GM12878 (cell line): Measurements from ENCODE around the gene BIRC5. TPM values are rescaled to one million over a fixed set of nuclear protein-coding genes. Genes with fewer than 3 reads are reported as not detected.

Source experiments
- CREM ChIP-seq: IDR thresholded peaks from 2 replicates; pipeline ENCODE4 v1.6.1; 2014; ENCODE audit warnings: antibody characterized with exemption, low read depth
- E2F8 ChIP-seq: fragments of 450-650 bp; IDR thresholded peaks from 2 replicates; pipeline ENCODE4 v1.6.1; 2018; ENCODE audit warnings: mild to moderate bottlenecking, low read depth, moderate library complexity; ENCODE audit not compliant: partially characterized antibody
- FOS ChIP-seq: IDR thresholded peaks from 3 replicates; pipeline ENCODE4 v1.6.1; 2011; ENCODE audit warnings: borderline replicate concordance; ENCODE audit not compliant: insufficient read length; ENCODE audit errors: extremely low read depth
- HCFC1 ChIP-seq: fragments of 150-350 bp; IDR thresholded peaks from 2 replicates; pipeline ENCODE4 v1.6.1; 2014; ENCODE audit warnings: low read length
- LARP7 ChIP-seq: fragments of 450-650 bp; IDR thresholded peaks from 2 replicates; pipeline ENCODE4 v1.6.1; 2017; ENCODE audit warnings: mild to moderate bottlenecking
- MTA2 ChIP-seq: fragments of 450-650 bp; IDR thresholded peaks from 2 replicates; pipeline ENCODE4 v1.6.1; 2016; ENCODE audit warnings: low read depth, mild to moderate bottlenecking, moderate library complexity
- MYC ChIP-seq: IDR thresholded peaks from 2 replicates; pipeline ENCODE4 v1.6.1; 2011; ENCODE audit warnings: mild to moderate bottlenecking, low read length, moderate library complexity, inconsistent platforms; ENCODE audit not compliant: insufficient read depth, insufficient replicate concordance, insufficient read length, severe bottlenecking
- PML ChIP-seq: IDR thresholded peaks from 2 replicates; pipeline ENCODE4 v1.6.1; 2012; ENCODE audit warnings: low read length, inconsistent platforms
- RBBP5 ChIP-seq: fragments of 200-600 bp; sonication (generic); conservative IDR thresholded peaks from 2 replicates; pipeline ENCODE4 v1.6.1; 2016
- SIX5 ChIP-seq: IDR thresholded peaks from 2 replicates; pipeline ENCODE4 v1.6.1; 2011; ENCODE audit warnings: mild to moderate bottlenecking, low read depth, low read length, moderate library complexity; ENCODE audit not compliant: severe bottlenecking
- SMARCA5 ChIP-seq: fragments of 450-650 bp; IDR thresholded peaks from 2 replicates; pipeline ENCODE4 v1.6.1; 2017; ENCODE audit warnings: mild to moderate bottlenecking
- TBL1XR1 ChIP-seq: IDR thresholded peaks from 2 replicates; pipeline ENCODE4 v1.6.1; 2012; ENCODE audit warnings: low read depth, low read length, improper control_type of control experiment
- ZNF207 ChIP-seq: fragments of 450-650 bp; IDR thresholded peaks from 2 replicates; pipeline ENCODE4 v1.6.1; 2014; ENCODE audit warnings: antibody characterized with exemption, mild to moderate bottlenecking, borderline replicate concordance
- ZNF24 ChIP-seq: fragments of 450-650 bp; IDR thresholded peaks from 2 replicates; pipeline ENCODE4 v1.6.1; 2017; ENCODE audit warnings: antibody characterized with exemption, mild to moderate bottlenecking
- ZNF274 ChIP-seq: IDR thresholded peaks from one replicate; pipeline ENCODE4 v1.8.0; 2011; ENCODE audit not compliant: insufficient read length, insufficient read depth
- ZSCAN29 ChIP-seq: fragments of 450-650 bp; IDR thresholded peaks from 2 replicates; pipeline ENCODE4 v1.6.1; 2017; ENCODE audit warnings: mild to moderate bottlenecking, moderate library complexity
- polyA plus RNA-seq, 11 experiments: library from polyadenylated mRNA; depleted of rRNA in 4 of 11; unstranded in 6 of 11; stranded (reverse) in 5 of 11; fragments of >200 nt; fragmentation: Nextera tagmentation in 4 of 11; fragmentation: Illumina TruSeq in 1 of 11; extraction: Ambion mirVana in 4 of 11; extraction: Trizol in 1 of 11; gene quantifications; 1 replicate in 1 of 11; 2 replicates in 10 of 11; pipeline versions ENCODE4 v1.2.1 to v1.2.3, GENCODE V29; 2011 to 2016; ENCODE audit warnings: inconsistent platforms in 2 of 11, missing spikeins in 2 of 11, low read depth in 1 of 11
- total RNA-seq, 4 experiments: library from RNA; depleted of rRNA in 3 of 4; stranded (reverse); fragments of >200 nt in 3 of 4; fragmentation: Illumina TruSeq in 1 of 4; extraction: Trizol in 1 of 4; gene quantifications; 2 replicates each; pipeline versions ENCODE4 v1.2.1 to v1.2.3, GENCODE V29; 2013 to 2021
- TF ChIP-seq, protein P1 (sequence below): fragments of 450-650 bp; formaldehyde crosslinking; IDR thresholded peaks from 2 replicates; pipeline ENCODE4 v1.4.0; 2020; ENCODE audit warnings: mild to moderate bottlenecking, moderate library complexity
- TF ChIP-seq, protein P2 (sequence below): fragments of 450-650 bp; IDR thresholded peaks from 2 replicates; pipeline ENCODE4 v1.6.1; 2017; ENCODE audit warnings: mild to moderate bottlenecking, moderate library complexity

Gene BIRC5
- total and polyA plus RNA-seq, 10 of the 15 experiments (the other 5 are each of a cell fraction or from before 2014, with no cell fraction given), result 41.0 to 175 (median 90.8) TPM

GRCh38 chr17:78186692-78187595, 27.1 kb upstream of the BIRC5 start, which contains the start of the genes AFMID and TK1 (continued):
- no peak for TF ChIP-seq ZNF274
- TF ChIP-seq SMARCA5, result no peak
- TF ChIP-seq FOS, result peak; percentile 70
- no peak; the same call in 1 of the 2 replicates for TF ChIP-seq CREM
- TF ChIP-seq ZNF207, result no peak; the same call in 1 of the 2 replicates
- TF ChIP-seq, protein P1, sequence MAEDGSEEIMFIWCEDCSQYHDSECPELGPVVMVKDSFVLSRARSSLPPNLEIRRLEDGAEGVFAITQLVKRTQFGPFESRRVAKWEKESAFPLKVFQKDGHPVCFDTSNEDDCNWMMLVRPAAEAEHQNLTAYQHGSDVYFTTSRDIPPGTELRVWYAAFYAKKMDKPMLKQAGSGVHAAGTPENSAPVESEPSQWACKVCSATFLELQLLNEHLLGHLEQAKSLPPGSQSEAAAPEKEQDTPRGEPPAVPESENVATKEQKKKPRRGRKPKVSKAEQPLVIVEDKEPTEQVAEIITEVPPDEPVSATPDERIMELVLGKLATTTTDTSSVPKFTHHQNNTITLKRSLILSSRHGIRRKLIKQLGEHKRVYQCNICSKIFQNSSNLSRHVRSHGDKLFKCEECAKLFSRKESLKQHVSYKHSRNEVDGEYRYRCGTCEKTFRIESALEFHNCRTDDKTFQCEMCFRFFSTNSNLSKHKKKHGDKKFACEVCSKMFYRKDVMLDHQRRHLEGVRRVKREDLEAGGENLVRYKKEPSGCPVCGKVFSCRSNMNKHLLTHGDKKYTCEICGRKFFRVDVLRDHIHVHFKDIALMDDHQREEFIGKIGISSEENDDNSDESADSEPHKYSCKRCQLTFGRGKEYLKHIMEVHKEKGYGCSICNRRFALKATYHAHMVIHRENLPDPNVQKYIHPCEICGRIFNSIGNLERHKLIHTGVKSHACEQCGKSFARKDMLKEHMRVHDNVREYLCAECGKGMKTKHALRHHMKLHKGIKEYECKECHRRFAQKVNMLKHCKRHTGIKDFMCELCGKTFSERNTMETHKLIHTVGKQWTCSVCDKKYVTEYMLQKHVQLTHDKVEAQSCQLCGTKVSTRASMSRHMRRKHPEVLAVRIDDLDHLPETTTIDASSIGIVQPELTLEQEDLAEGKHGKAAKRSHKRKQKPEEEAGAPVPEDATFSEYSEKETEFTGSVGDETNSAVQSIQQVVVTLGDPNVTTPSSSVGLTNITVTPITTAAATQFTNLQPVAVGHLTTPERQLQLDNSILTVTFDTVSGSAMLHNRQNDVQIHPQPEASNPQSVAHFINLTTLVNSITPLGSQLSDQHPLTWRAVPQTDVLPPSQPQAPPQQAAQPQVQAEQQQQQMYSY (CRISPR knock-in tag), result no peak
- TF ChIP-seq SIX5, result no peak
- TF ChIP-seq ZSCAN29, result no peak
- peak; percentile 99 for TF ChIP-seq E2F8
- TF ChIP-seq, protein P2, sequence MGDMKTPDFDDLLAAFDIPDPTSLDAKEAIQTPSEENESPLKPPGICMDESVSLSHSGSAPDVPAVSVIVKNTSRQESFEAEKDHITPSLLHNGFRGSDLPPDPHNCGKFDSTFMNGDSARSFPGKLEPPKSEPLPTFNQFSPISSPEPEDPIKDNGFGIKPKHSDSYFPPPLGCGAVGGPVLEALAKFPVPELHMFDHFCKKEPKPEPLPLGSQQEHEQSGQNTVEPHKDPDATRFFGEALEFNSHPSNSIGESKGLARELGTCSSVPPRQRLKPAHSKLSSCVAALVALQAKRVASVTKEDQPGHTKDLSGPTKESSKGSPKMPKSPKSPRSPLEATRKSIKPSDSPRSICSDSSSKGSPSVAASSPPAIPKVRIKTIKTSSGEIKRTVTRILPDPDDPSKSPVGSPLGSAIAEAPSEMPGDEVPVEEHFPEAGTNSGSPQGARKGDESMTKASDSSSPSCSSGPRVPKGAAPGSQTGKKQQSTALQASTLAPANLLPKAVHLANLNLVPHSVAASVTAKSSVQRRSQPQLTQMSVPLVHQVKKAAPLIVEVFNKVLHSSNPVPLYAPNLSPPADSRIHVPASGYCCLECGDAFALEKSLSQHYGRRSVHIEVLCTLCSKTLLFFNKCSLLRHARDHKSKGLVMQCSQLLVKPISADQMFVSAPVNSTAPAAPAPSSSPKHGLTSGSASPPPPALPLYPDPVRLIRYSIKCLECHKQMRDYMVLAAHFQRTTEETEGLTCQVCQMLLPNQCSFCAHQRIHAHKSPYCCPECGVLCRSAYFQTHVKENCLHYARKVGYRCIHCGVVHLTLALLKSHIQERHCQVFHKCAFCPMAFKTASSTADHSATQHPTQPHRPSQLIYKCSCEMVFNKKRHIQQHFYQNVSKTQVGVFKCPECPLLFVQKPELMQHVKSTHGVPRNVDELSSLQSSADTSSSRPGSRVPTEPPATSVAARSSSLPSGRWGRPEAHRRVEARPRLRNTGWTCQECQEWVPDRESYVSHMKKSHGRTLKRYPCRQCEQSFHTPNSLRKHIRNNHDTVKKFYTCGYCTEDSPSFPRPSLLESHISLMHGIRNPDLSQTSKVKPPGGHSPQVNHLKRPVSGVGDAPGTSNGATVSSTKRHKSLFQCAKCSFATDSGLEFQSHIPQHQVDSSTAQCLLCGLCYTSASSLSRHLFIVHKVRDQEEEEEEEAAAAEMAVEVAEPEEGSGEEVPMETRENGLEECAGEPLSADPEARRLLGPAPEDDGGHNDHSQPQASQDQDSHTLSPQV, result 0 out of 2 replicates have a peak, but pooled peaks have one; percentile 74
- TF ChIP-seq MTA2, result no peak
- peak; percentile 29 for TF ChIP-seq LARP7
- TF ChIP-seq MYC, result no peak
- TF ChIP-seq PML, result peak; percentile 77; the same call in 1 of the 2 replicates
- no peak for TF ChIP-seq TBL1XR1
- no peak for TF ChIP-seq RBBP5
- TF ChIP-seq ZNF24, result no peak
- no peak for TF ChIP-seq HCFC1
